ENCODE measurements around the gene ZNF805.
"Not testable (repeated sequence)": the region's sequence is repeated elsewhere in the genome, so short reads cannot be mapped to it uniquely, and the experiment has no call there.

Gene ZNF805

DNA sequence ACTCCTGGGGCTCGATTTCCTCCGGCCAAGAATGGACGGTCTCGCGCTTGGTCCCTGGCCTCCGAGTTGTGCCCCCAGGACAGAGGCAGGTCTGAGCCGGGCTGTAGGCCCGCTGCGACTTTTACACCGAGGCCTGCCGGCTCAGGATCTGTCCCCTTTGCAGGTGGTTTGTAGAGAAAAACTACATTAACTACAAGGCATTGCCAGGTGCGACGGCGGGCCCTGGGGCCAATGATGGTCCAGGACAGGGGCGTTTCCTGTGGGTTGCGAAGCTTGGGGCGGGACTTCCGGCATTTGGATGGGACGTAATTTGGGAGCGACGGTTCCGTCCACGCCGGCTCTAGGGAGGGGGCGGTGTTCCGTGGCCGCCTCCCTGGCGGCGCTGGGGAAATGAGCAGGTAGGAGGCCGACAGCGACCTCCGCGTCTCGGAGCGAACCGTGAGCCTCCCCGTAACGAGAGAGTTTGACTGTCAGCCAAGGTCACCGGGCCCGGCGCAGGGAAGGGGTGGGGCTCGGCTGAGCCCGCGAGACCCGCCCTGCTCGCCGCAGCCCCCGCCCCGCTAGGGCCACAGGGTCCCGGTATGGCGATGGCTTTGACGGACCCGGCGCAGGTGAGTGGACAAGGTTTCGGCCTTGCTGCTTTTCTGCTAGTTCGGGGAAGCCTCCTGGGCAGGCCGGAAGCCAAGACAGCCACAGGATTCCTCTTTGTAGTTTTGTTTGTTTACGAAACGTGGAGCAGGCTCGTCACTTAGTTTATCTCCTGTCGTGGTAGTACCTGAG lies at the start of gene ZNF805:
TSS of gene ZNF805 (plus strand) at position 322 of the 780 bp plus-strand sequence. CDS start at position 582, 260 bp downstream.
- peak; percentile 92 for DNase-seq (ENCODE audit: low read depth in 2 of 2)

- DNase-seq (ENCODE audit: low read depth in 2 of 2) = peak; percentile 72 to 78
These were observed 49.0 kb upstream of the ZNF805 start, which contains the start of gene ZNF264 for GRCh38 chr19:57191141-57192076. TSS of gene ZNF264 (plus strand) at chr19:57191500. CDS start at chr19:57191914, 414 bp downstream.

GRCh38 chr19:57192077-57192420 lies 48.4 kb upstream of the ZNF805 start:
- DNase-seq (ENCODE audit: low read depth in 2 of 2) = no peak

DNA sequence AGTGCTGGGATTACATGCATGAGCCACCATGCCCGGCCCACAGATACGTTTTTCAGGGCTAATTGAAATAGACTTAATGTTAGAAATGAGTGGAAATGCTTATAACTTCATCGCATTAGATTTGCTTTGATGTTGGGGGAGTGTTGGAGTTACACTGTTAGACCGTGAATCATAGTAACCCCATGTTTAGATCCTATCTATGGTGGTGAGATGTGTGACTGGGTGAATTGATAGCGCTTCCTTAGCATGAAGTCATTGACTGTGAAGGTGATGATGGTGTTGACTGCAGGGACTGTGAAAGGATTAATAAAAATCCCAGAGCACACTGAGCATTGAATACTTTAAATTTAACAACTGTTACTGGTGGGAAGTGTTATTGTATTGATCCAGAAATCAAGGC lies 47.4 kb upstream of the ZNF805 start:
- DNase-seq (ENCODE audit: low read depth in 2 of 2) = no peak

GRCh38 chr19:57197874-57198273 lies 42.6 kb upstream of the ZNF805 start:
- not testable (repeated sequence) for DNase-seq (ENCODE audit: low read depth in 2 of 2)

GRCh38 chr19:57202160-57202559 lies 38.3 kb upstream of the ZNF805 start:
- DNase-seq (ENCODE audit: low read depth in 2 of 2) = no peak

DNA sequence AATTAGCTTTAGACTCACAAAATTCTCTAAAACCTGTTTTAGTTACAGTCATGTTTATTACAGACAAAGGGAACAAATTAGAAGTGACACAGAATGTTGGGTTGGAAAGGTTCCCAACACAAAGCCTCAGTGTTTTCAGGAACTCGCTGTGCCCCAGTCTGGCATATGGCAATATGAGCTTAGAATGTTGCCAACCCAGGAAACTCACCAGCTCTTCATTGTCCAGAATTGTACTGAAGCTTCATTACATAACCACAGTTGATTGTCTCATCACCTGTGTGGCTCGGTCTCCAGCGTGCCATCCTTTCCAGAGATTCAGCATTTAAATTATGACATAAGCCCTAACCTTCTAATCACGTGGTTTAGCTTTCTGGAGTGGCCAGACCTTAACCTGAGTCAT lies 30.1 kb upstream of the ZNF805 start:
- DNase-seq (ENCODE audit: low read depth in 2 of 2) = no peak

GRCh38 chr19:57212109-57212508 lies 28.3 kb upstream of the ZNF805 start:
- no peak for DNase-seq (ENCODE audit: low read depth in 2 of 2)

GRCh38 chr19:57227502-57227901 lies 12.9 kb upstream of the ZNF805 start:
- no peak for DNase-seq (ENCODE audit: low read depth in 2 of 2)

GRCh38 chr19:57231686-57232085 lies 8.7 kb upstream of the ZNF805 start:
- no peak for DNase-seq (ENCODE audit: low read depth in 2 of 2)

DNA sequence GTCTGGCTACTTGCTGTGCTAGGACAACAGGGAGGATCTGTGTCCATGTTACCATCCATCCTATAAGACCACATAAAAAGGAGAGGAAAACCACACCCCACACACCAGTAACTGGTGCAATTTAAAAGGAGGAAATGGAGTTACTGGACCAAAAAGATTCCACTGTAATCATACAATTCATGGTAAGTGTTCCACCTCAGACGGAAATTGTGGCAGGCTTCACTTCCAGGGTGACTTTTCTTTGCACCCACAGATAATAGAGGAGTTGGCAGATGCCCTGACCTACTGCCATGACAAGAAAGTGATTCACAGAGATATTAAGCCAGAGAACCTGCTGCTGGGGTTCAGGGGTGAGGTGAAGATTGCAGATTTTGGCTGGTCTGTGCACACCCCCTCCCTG lies 7.2 kb upstream of the ZNF805 start:
- no peak for DNase-seq (ENCODE audit: low read depth in 2 of 2)

GRCh38 chr19:57239982-57240310 lies 486 bp upstream of the ZNF805 start:
- no peak for DNase-seq (ENCODE audit: low read depth in 2 of 2)

DNA sequence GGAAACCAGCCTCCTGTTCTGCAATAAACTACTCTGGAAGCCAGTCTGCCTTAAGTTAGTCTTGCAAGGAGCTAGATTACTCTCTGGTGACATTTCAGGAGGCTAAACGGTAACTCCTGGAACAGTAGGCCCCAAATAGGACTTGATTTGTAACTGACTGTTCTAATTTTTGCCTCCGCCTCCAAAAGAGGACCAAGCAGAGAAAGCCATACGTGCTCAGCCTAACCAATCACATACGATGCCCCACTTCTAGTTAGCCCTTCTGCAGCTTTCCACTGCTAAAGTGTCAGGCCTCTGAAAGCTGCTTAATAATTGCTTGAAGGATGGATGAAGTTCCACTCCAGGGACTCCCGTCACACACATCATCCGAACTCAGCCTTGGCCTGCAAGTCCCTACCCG lies 744 bp downstream of the ZNF805 start:
- DNase-seq (ENCODE audit: low read depth in 2 of 2) = no peak

DNA sequence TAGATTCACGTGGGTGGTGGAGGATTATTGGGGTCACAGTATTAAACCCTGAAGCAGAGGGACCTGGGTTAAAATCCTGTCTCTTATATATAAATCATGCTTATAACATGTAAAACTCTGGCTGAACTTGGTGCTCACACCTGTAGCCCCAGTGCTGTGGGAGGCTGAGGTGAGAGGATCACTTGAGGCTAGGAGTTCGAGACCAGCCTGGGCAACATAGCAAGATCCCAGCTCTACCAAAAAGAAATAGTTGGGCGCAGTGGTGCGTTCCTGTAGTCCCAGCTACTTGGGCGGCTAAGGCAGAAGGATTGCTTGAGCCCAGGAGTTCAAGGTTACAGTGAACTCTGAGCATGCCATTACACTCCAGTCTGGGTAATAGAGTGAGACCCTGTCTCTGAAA lies 2.4 kb downstream of the ZNF805 start:
- no peak for DNase-seq (ENCODE audit: low read depth in 2 of 2)

DNA sequence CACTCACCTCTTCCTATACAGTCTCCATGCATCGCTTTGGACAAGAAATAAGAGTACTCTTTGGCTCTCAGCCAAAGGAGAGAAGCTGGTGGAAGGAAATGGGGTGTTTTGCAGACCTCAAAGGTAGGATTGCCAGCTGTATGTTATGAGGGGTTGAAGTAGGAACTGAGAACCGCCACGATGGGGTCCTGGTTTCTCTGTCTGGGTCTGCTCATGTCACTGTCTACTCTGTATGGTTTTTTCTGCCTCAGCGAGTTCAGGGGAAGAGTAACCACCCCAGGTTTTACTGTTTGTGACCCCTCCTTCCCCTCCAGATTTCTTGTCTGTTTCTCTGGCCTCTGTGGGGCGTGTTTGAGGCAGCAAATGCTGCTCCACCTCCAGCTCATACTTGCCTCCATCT lies 4.1 kb downstream of the ZNF805 start:
- DNase-seq (ENCODE audit: low read depth in 2 of 2) = no peak

- DNase-seq (ENCODE audit: low read depth in 2 of 2) = no peak
These were observed 4.6 kb downstream of the ZNF805 start for GRCh38 chr19:57245066-57245465.

DNA sequence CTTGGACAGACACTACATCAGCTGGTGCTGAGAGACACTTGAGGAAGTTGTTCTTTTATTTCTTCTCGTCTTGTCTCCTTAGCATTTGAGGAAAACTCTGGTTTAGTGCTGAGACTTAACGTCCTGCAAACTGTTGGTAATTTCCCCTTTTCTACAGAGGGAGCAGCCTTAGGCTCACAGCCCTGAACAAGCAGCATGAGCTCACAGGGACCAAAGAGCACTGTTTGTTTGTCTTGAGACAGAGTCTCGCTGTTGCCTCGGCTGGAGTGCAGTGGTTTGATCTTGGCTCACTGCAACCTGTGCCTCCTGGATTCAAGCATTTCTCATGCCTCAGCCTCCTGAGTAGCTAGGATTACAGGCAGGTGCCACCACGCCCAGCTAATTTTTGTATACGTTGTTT lies 5.5 kb downstream of the ZNF805 start:
- DNase-seq (ENCODE audit: low read depth in 2 of 2) = no peak

DNA sequence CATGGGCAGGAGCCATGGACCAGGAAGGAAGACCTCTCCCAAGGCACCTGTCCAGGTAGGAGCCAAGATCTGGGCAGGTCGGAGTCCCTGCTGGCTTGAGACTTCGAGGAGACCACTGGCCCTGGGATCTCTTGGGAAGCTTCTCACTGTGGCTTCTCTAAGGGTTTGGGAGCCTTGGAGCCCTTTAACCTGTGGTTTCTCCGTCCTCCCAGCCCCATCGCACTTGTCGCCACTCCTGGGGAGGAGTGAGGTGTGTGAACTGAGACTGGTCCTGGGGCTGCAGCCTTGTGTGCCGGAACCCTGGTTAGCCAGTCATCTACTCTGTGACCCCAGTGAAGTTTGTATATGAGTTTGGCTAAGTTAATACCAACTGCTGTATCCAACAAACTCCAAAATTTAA lies 8.2 kb downstream of the ZNF805 start:
- DNase-seq (ENCODE audit: low read depth in 2 of 2) = no peak

DNA sequence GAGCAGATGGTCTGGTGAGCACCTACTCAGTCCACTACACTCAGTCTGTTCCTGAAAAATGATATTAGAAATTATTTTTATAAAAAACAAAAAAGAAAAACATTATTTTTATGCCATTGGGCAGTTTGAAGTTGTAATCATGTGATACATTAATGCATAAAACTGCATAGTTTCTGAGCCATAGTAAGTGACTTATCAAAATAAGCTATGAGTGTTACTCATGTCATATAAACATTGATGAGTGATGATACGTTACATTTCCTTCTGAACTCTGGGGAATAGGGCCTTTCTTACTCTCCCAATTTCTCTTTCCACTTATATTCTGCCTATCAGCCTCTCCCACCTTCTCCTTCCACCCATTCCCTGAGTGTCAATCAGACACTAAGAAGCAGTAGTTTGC lies 8.9 kb downstream of the ZNF805 start:
- no peak for DNase-seq (ENCODE audit: low read depth in 2 of 2)

GRCh38 chr19:57253767-57254166 lies 13.3 kb downstream of the ZNF805 start:
- DNase-seq (ENCODE audit: low read depth in 2 of 2) = not testable (repeated sequence)

DNA sequence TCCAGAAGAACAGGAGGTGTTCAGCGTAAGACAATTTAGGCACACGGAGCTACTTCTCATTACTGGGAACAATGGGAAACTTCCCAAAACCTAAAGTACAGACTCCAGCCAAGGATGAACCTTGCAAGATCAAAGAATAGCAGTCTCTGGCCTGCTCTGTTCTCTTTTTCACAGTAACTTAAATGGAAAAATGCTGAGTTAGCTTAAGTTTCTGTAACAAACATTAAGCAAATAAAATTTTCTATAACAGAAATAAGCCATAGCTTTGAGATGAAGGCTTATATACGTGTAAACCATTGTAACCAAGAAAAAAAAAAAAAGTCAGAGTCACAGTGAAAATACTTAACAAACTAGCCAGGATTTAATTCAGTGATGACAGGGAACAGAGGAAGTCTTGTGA lies 21.6 kb downstream of the ZNF805 start:
- DNase-seq (ENCODE audit: low read depth in 2 of 2) = no peak

GRCh38 chr19:57263244-57263741 lies 22.9 kb downstream of the ZNF805 start:
- DNase-seq (ENCODE audit: low read depth in 2 of 2) = no peak

DNA sequence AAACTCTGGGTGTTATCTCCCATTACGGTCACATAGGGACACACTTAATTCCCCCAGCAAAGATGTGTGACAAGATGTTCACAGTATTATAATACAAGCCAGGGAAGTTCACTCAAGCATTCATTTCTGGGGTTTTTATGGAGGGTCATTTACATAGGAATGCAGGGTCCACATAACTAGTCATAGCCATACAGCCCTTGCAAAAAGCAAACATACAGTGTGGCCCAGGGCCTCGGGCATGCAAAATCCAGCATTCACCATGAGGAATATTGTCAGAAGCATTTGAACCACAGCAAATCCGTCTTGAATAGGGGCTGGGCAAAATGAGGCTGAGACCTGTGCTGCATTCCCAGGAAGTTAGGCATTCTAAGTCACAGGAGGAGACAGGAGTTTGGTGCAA lies 26.9 kb downstream of the ZNF805 start:
- DNase-seq (ENCODE audit: low read depth in 2 of 2) = no peak
